Trophoblast cell (in vitro differentiated cells and primary cell): ENCODE measurements around the gene PTPA.

Source experiments
- DNase-seq, 2 donors: peaks; one replicate each; pipeline ENCODE4 v3.0.0-alpha.2; 2016
- H2AFZ ChIP-seq: 2 replicates; pipeline ENCODE4 v1.6.1; 2013; ENCODE audit warnings: low read length, moderate library complexity, mild to moderate bottlenecking; ENCODE audit not compliant: insufficient read depth, poor library complexity
- H2AK5ac ChIP-seq: 2 replicates; pipeline ENCODE4 v1.6.1; 2013; ENCODE audit warnings: mild to moderate bottlenecking, low read length
- H2BK120ac ChIP-seq: 2 replicates; pipeline ENCODE4 v1.6.1; 2013; ENCODE audit warnings: low read length, mild to moderate bottlenecking, moderate library complexity; ENCODE audit not compliant: insufficient read depth, poor library complexity
- H2BK12ac ChIP-seq: 2 replicates; pipeline ENCODE4 v1.6.1; 2013; ENCODE audit warnings: mild to moderate bottlenecking, low read length, moderate library complexity
- H2BK5ac ChIP-seq: 2 replicates; pipeline ENCODE4 v1.6.1; 2013; ENCODE audit warnings: low read length, low read depth, moderate library complexity, mild to moderate bottlenecking; ENCODE audit not compliant: poor library complexity
- H3K14ac ChIP-seq: 2 replicates; pipeline ENCODE4 v1.6.1; 2013; ENCODE audit warnings: mild to moderate bottlenecking, low read length
- H3K18ac ChIP-seq: 2 replicates; pipeline ENCODE4 v1.6.1; 2013; ENCODE audit warnings: mild to moderate bottlenecking, low read length
- H3K23ac ChIP-seq: 2 replicates; pipeline ENCODE4 v1.6.1; 2013; ENCODE audit warnings: low read length
- H3K27ac ChIP-seq: 2 replicates; pipeline ENCODE4 v1.5.1; 2013; ENCODE audit warnings: low read depth, mild to moderate bottlenecking, inconsistent platforms, low read length, moderate library complexity
- H3K27me3 ChIP-seq: 2 replicates; pipeline ENCODE4 v1.6.1; 2013; ENCODE audit warnings: inconsistent platforms, mild to moderate bottlenecking, low read length, moderate library complexity; ENCODE audit not compliant: insufficient read depth
- H3K36me3 ChIP-seq, 2 experiments: 1 replicate in 1 of 2; 2 replicates in 1 of 2; pipeline ENCODE4 v1.6.1; 2013; ENCODE audit warnings: low read length in 2 of 2, mild to moderate bottlenecking in 2 of 2, moderate library complexity in 1 of 2; ENCODE audit not compliant: insufficient read depth in 2 of 2, control insufficient read depth in 1 of 2
- H3K4ac ChIP-seq: 2 replicates; pipeline ENCODE4 v1.6.1; 2013; ENCODE audit warnings: low read depth, mild to moderate bottlenecking, low read length, moderate library complexity
- H3K4me1 ChIP-seq, 2 experiments: 1 replicate in 1 of 2; 2 replicates in 1 of 2; pipeline ENCODE4 v1.6.1; 2013; ENCODE audit warnings: low read length in 2 of 2, mild to moderate bottlenecking in 2 of 2, moderate library complexity in 1 of 2; ENCODE audit not compliant: insufficient read depth in 2 of 2, control insufficient read depth in 1 of 2
- H3K4me2 ChIP-seq: 2 replicates; pipeline ENCODE4 v1.6.1; 2013; ENCODE audit warnings: inconsistent platforms, mild to moderate bottlenecking, low read length, moderate library complexity
- H3K4me3 ChIP-seq: 2 replicates; pipeline ENCODE4 v1.5.1; 2013; ENCODE audit warnings: mild to moderate bottlenecking, low read depth, low read length, inconsistent platforms
- H3K79me1 ChIP-seq: one replicate; pipeline ENCODE4 v1.6.1; 2013; ENCODE audit warnings: low read length
- H3K79me2 ChIP-seq: 2 replicates; pipeline ENCODE4 v1.6.1; 2013; ENCODE audit warnings: low read length, mild to moderate bottlenecking; ENCODE audit not compliant: control insufficient read depth, insufficient read depth, poor library complexity
- H3K9ac ChIP-seq: 2 replicates; pipeline ENCODE4 v1.6.1; 2013; ENCODE audit warnings: mild to moderate bottlenecking, low read length
- H3K9me3 ChIP-seq: 2 replicates; pipeline ENCODE4 v1.6.1; 2013; ENCODE audit warnings: low read depth, mild to moderate bottlenecking, control low read depth, inconsistent platforms, low read length; ENCODE audit not compliant: insufficient read depth
- H4K12ac ChIP-seq: 2 replicates; pipeline ENCODE4 v1.6.1; 2013; ENCODE audit warnings: low read depth, mild to moderate bottlenecking, low read length, moderate library complexity
- H4K8ac ChIP-seq: 2 replicates; pipeline ENCODE4 v1.6.1; 2013; ENCODE audit warnings: low read depth, mild to moderate bottlenecking, low read length, moderate library complexity
- H4K91ac ChIP-seq: one replicate; pipeline ENCODE4 v1.6.1; 2013; ENCODE audit warnings: low read depth, mild to moderate bottlenecking, low read length, moderate library complexity
- WGBS: extraction: QIAGEN DNeasy Blood & Tissue Kit; methylation state at CpG from one replicate; pipeline ENCODE4 v1.1.7; 2013; ENCODE audit warnings: missing lambda C conversion rate; ENCODE audit not compliant: insufficient read length, insufficient coverage; ENCODE audit errors: extremely low coverage; 5-methylcytosine and 5-hydroxymethylcytosine counted together

PTPA gene

GRCh38 chr9:129137292-129138143 lies 26.3 kb downstream of the PTPA start:
- H3K4me3 ChIP-seq: no peak overlapping the region
- no peak overlapping the region for H3K14ac ChIP-seq
- H3K79me1 ChIP-seq: peaks cover 37% of the 10 kb centered on the region
- H4K91ac ChIP-seq: peak overlapping the region; percentile 94
- no peaks in the 10 kb centered on the region for H3K9me3 ChIP-seq
- no peak for DNase-seq
- H4K8ac ChIP-seq: peak overlapping the region; percentile 13
- no peak overlapping the region for H3K9ac ChIP-seq
- no peak overlapping the region for H3K23ac ChIP-seq
- H3K4me1 ChIP-seq: peaks cover 35 to 46% of the 10 kb centered on the region in 2 experiments
- H3K27ac ChIP-seq: no peak overlapping the region
- H3K36me3 ChIP-seq: peaks cover 26 to 33% of the 10 kb centered on the region in 2 experiments
- H2BK120ac ChIP-seq: peak overlapping the region; percentile 49
- peak overlapping the region; percentile 71 for H2AK5ac ChIP-seq
- no peak overlapping the region for H2BK5ac ChIP-seq
- WGBS: no CpG with 5 or more reads among the region's 19 CpGs
- H3K4ac ChIP-seq: no peak overlapping the region
- no peak overlapping the region for H3K4me2 ChIP-seq
- H3K27me3 ChIP-seq: no peaks in the 10 kb centered on the region
- H3K79me2 ChIP-seq: peaks cover 19% of the 10 kb centered on the region
- peak overlapping the region; percentile 33 for H3K18ac ChIP-seq
- no peak overlapping the region for H2AFZ ChIP-seq
- no peak overlapping the region for H4K12ac ChIP-seq
- peak overlapping the region; percentile 46 for H2BK12ac ChIP-seq

GRCh38 chr9:129138144-129138462 lies 26.9 kb downstream of the PTPA start:
- Histone ChIP-seq H3K4ac (no peak overlapping the region), H3K27ac (peak overlapping the region; percentile 60), H4K8ac (no peak overlapping the region), H3K9me3 (no peaks in the 10 kb centered on the region), H3K4me3 (no peak overlapping the region), H3K23ac (no peak overlapping the region), H4K12ac (no peak overlapping the region), H3K36me3 (peaks cover 29 to 36% of the 10 kb centered on the region in 2 experiments), H3K4me2 (no peak overlapping the region), H2BK120ac (no peak overlapping the region), H3K9ac (no peak overlapping the region), H3K14ac (no peak overlapping the region), H3K4me1 (peaks cover 36 to 45% of the 10 kb centered on the region in 2 experiments), H3K18ac (peak overlapping the region; percentile 33), H2AK5ac (peak overlapping the region; percentile 82), H2AFZ (no peak overlapping the region), H3K79me1 (peaks cover 37% of the 10 kb centered on the region), H3K79me2 (peaks cover 21% of the 10 kb centered on the region), H4K91ac (peak overlapping the region; percentile 94), H3K27me3 (no peaks in the 10 kb centered on the region), H2BK5ac (no peak overlapping the region), H2BK12ac (peak overlapping the region; percentile 98)
- DNase-seq: no peak
- WGBS: no CpG with 5 or more reads among the region's 9 CpGs

- peak overlapping the region; percentile 86 for H3K14ac ChIP-seq
- peak overlapping the region; percentile 17 for H3K9ac ChIP-seq
- no peak overlapping the region for H3K23ac ChIP-seq
- H3K27me3 ChIP-seq: no peaks in the 10 kb centered on the region
- H3K4me3 ChIP-seq: no peak overlapping the region
- peaks cover 24% of the 10 kb centered on the region for H3K79me2 ChIP-seq
- H2BK120ac ChIP-seq: peak overlapping the region; percentile 79
- peaks cover 30 to 40% of the 10 kb centered on the region in 2 experiments for H3K36me3 ChIP-seq
- H3K9me3 ChIP-seq: no peaks in the 10 kb centered on the region
- peak overlapping the region; percentile 98 for H2BK12ac ChIP-seq
- WGBS: no CpG with 5 or more reads among the region's 21 CpGs
- peak overlapping the region; percentile 60 for H3K27ac ChIP-seq
- H2AFZ ChIP-seq: no peak overlapping the region
- peaks cover 38% of the 10 kb centered on the region for H3K79me1 ChIP-seq
- H4K91ac ChIP-seq: peak overlapping the region; percentile 94
- H3K4ac ChIP-seq: peak overlapping the region; percentile 85
- peak overlapping the region; percentile 91 for H2BK5ac ChIP-seq
- H4K12ac ChIP-seq: peak overlapping the region; percentile 31
- peak overlapping the region; percentile 70 for H4K8ac ChIP-seq
- DNase-seq: peak in 1 of 2 donors; percentile 25
- H3K4me2 ChIP-seq: no peak overlapping the region
- H3K4me1 ChIP-seq: peaks cover 38 to 44% of the 10 kb centered on the region in 2 experiments
- H3K18ac ChIP-seq: peak overlapping the region; percentile 71
- peak overlapping the region; percentile 99 for H2AK5ac ChIP-seq
Observed at GRCh38 chr9:129138476-129139232, 27.4 kb downstream of the PTPA start.

GRCh38 chr9:129139233-129139992 lies 28.2 kb downstream of the PTPA start:
- peak overlapping the region; percentile 98 for H3K27ac ChIP-seq
- WGBS: no CpG with 5 or more reads among the region's 13 CpGs
- H3K18ac ChIP-seq: peak overlapping the region; percentile 100
- H3K36me3 ChIP-seq: peaks cover 36 to 44% of the 10 kb centered on the region in 2 experiments
- H4K12ac ChIP-seq: peak overlapping the region; percentile 98
- H3K79me1 ChIP-seq: peaks cover 44% of the 10 kb centered on the region
- peak overlapping the region; percentile 100 for H3K14ac ChIP-seq
- H2AK5ac ChIP-seq: peak overlapping the region; percentile 100
- H2BK12ac ChIP-seq: peak overlapping the region; percentile 100
- peak overlapping the region; percentile 98 for H3K4ac ChIP-seq
- H3K4me3 ChIP-seq: no peak overlapping the region
- H2BK120ac ChIP-seq: peak overlapping the region; percentile 100
- H4K91ac ChIP-seq: peak overlapping the region; percentile 100
- peaks cover 43 to 48% of the 10 kb centered on the region in 2 experiments for H3K4me1 ChIP-seq
- H2BK5ac ChIP-seq: peak overlapping the region; percentile 100
- H3K23ac ChIP-seq: no peak overlapping the region
- peaks cover 24% of the 10 kb centered on the region for H3K79me2 ChIP-seq
- H2AFZ ChIP-seq: peak overlapping the region; percentile 97
- H3K9me3 ChIP-seq: no peaks in the 10 kb centered on the region
- peak overlapping the region; percentile 100 for H4K8ac ChIP-seq
- H3K9ac ChIP-seq: peak overlapping the region; percentile 72
- H3K4me2 ChIP-seq: peak overlapping the region; percentile 49
- no peaks in the 10 kb centered on the region for H3K27me3 ChIP-seq
- peak; percentile 81 to 93 for DNase-seq
